Small intestine (tissue), 16 donors: ENCODE results near the gene USP19. TPM values are rescaled to one million over a fixed set of nuclear protein-coding genes. Genes with fewer than 3 reads are reported as not detected.
A peak's percentile ranks its signal among the peaks of the same experiment; 100 is the strongest.

Source experiments
- DNase-seq, 2 donors: peaks; one replicate each; pipeline versions ENCODE4 v3.0.0 to v3.0.0-alpha.2; 2013
- FAIRE-seq: peaks from 2 replicates; lab custom pipeline; 2012; peaks lifted over from hg19 to GRCh38; lab: Jason Lieb, UNC
- H3K27ac ChIP-seq, 3 donors: one replicate each; pipeline ENCODE4 v1.5.1; 2013; ENCODE audit warnings: low read length in 2 of 3, mild to moderate bottlenecking in 2 of 3, control low read depth in 1 of 3, inconsistent platforms in 1 of 3, low read depth in 1 of 3, moderate library complexity in 1 of 3
- H3K27me3 ChIP-seq, 3 donors: one replicate each; pipeline ENCODE4 v1.6.1; 2013; ENCODE audit warnings: low read length in 3 of 3, inconsistent platforms in 1 of 3; ENCODE audit not compliant: control insufficient read depth in 3 of 3, insufficient read depth in 3 of 3
- H3K36me3 ChIP-seq, 3 donors: one replicate each; pipeline ENCODE4 v1.6.1; 2013; ENCODE audit warnings: low read length in 3 of 3, inconsistent platforms in 1 of 3, low read depth in 1 of 3, mild to moderate bottlenecking in 1 of 3, moderate library complexity in 1 of 3; ENCODE audit not compliant: control insufficient read depth in 3 of 3, insufficient read depth in 2 of 3
- H3K4me1 ChIP-seq, 3 donors: one replicate each; pipeline ENCODE4 v1.6.1; 2013; ENCODE audit warnings: low read length in 2 of 3, inconsistent platforms in 1 of 3, low read depth in 1 of 3, mild to moderate bottlenecking in 1 of 3, moderate library complexity in 1 of 3; ENCODE audit not compliant: control insufficient read depth in 3 of 3, insufficient read depth in 2 of 3
- H3K4me3 ChIP-seq, 3 donors: one replicate each; pipeline ENCODE4 v1.5.1; 2013; ENCODE audit warnings: low read length in 3 of 3, control low read depth in 1 of 3, inconsistent platforms in 1 of 3, low read depth in 1 of 3, mild to moderate bottlenecking in 1 of 3, moderate library complexity in 1 of 3
- H3K9me3 ChIP-seq, 2 donors: one replicate each; pipeline ENCODE4 v1.6.1; 2013; ENCODE audit warnings: low read depth in 1 of 2, low read length in 1 of 2; ENCODE audit not compliant: control insufficient read depth in 2 of 2, insufficient read depth in 1 of 2
- WGBS, 3 donors: extraction: QIAGEN DNeasy Blood & Tissue Kit; methylation state at CpG; one replicate each; pipeline ENCODE4 v1.1.7; 2013; 5-methylcytosine and 5-hydroxymethylcytosine counted together
- long read RNA-seq, 10 donors: transcript quantifications; one replicate each; lab custom pipeline, GENCODE V29; 2026
- polyA plus RNA-seq, 4 donors: library from polyadenylated mRNA; stranded (reverse) in 3 of 4; unstranded in 1 of 4; fragments of 200-250 nt in 3 of 4; fragments of 120-200 nt in 1 of 4; gene quantifications; one replicate each; pipeline versions ENCODE4 v1.2.1 to v1.2.3, GENCODE V29; 2013
- donor health status: healthy with polysubstance abuse.
- donor health status: control.
- donor health status: control.
- donor health status: Bipolar disorder and iron deficiency.
- donor health status: healthy.

Gene USP19, protein sequence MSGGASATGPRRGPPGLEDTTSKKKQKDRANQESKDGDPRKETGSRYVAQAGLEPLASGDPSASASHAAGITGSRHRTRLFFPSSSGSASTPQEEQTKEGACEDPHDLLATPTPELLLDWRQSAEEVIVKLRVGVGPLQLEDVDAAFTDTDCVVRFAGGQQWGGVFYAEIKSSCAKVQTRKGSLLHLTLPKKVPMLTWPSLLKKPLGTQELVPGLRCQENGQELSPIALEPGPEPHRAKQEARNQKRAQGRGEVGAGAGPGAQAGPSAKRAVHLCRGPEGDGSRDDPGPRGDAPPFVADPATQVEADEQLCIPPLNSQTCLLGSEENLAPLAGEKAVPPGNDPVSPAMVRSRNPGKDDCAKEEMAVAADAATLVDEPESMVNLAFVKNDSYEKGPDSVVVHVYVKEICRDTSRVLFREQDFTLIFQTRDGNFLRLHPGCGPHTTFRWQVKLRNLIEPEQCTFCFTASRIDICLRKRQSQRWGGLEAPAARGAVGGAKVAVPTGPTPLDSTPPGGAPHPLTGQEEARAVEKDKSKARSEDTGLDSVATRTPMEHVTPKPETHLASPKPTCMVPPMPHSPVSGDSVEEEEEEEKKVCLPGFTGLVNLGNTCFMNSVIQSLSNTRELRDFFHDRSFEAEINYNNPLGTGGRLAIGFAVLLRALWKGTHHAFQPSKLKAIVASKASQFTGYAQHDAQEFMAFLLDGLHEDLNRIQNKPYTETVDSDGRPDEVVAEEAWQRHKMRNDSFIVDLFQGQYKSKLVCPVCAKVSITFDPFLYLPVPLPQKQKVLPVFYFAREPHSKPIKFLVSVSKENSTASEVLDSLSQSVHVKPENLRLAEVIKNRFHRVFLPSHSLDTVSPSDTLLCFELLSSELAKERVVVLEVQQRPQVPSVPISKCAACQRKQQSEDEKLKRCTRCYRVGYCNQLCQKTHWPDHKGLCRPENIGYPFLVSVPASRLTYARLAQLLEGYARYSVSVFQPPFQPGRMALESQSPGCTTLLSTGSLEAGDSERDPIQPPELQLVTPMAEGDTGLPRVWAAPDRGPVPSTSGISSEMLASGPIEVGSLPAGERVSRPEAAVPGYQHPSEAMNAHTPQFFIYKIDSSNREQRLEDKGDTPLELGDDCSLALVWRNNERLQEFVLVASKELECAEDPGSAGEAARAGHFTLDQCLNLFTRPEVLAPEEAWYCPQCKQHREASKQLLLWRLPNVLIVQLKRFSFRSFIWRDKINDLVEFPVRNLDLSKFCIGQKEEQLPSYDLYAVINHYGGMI (N-terminal part only)
- polyA plus RNA-seq = 10 to 100 TPM; 20.1 to 39.6 (median 24.2) TPM
- long read RNA-seq, donor 1 = 0 reads
- long read RNA-seq, donor 2 = 0 reads
- long read RNA-seq, donor 3, partial matches to known transcripts = 5 of 5 reads
- long read RNA-seq, donor 3, other reads (novel, unspliced or antisense) = 0 of 5 reads
- long read RNA-seq, donor 4 = 0 reads
- long read RNA-seq, donor 5, partial matches to known transcripts = 0 of 1 reads
- long read RNA-seq, donor 5, other reads (novel, unspliced or antisense) = 0 of 1 reads
- long read RNA-seq, donor 6 = 0 reads
- long read RNA-seq, donor 7 = 0 reads
- long read RNA-seq, donor 8 = 0 reads
- long read RNA-seq, donor 9, partial matches to known transcripts = 0 of 2 reads
- long read RNA-seq, donor 9, other reads (novel, unspliced or antisense) = 0 of 2 reads
- long read RNA-seq, donor 10, full-length matches to known transcripts = 1 of 1 reads
- long read RNA-seq, donor 10, partial matches to known transcripts = 0 of 1 reads
- long read RNA-seq, donor 10, other reads (novel, unspliced or antisense) = 0 of 1 reads

GRCh38 chr3:49120438-49121131 is at the start of gene USP19:
TSS of gene USP19 (minus strand) at chr3:49120823. CDS start at chr3:49119145, 1,678 bp downstream.
- DNase-seq (peak; percentile 95 to 99), FAIRE-seq (no peak)
- no peaks in the 10 kb centered on the region for H3K9me3 ChIP-seq
- no peaks in the 10 kb centered on the region for H3K27me3 ChIP-seq
- WGBS, 3 donors = 0 to 1% (median 1%) methylated on average over 49 to 70 of the region's 70 CpGs
- peaks cover 0 to 11% (median 6%) of the 10 kb centered on the region in 3 donors for H3K4me1 ChIP-seq
- peak within 1 kb of the TSS; percentile 76 to 98 (median 86) for H3K27ac ChIP-seq
- peaks cover 8 to 86% (median 14%) of the 10 kb centered on the region in 3 donors for H3K36me3 ChIP-seq
- peak within 1 kb of the TSS; percentile 82 to 99 (median 90) for H3K4me3 ChIP-seq

DNA sequence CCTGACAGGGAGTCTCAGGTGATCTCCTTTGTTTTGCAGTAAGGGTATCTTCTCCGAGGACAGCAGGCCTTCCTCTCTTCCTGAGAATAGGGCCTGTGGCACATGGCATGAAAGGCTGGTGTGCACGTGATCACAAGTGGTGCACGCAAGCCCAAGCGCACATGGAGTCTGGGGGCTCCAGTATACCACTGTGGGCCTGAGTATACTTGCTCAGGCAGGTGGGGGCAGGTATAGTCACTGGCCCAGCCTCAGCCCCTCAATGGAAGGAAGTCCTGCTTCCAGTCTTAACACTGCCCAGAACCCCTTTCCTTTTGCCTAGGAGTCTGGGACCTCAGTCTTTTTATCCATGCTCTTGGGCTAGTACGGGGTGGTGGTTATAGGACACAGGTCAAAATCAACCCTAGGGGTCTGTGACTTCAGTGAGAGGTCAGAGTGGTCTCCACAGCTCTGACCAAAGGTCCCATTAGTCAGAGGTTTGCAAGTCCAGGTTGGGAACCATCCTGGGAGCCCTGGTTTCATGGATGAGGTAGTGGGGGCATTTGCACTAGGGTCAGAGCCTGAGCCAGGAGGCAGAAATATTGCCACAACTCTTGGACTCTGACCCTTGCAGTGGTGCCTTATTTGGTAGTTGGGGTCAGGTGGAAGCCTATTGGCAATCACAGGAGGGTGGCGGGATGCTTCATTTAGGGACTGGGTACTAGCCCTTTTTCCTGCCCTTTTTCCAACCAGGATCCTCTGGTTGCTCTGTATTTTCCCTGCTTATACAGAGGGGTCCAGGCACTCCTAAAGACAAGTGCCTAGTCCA is 46.3 kb upstream of the USP19 start:
- WGBS, 3 donors = 89 to 95% (median 91%) methylated on average over 6 of the region's 6 CpGs
- FAIRE-seq (no peak), DNase-seq (no peak)
- H3K27ac ChIP-seq = peak overlapping the region in 2 of 3 donors; percentile 67 to 85
- peaks cover 0 to 32% (median 7%) of the 10 kb centered on the region in 3 donors for H3K4me1 ChIP-seq
- peaks cover 0 to 22% (median 6%) of the 10 kb centered on the region in 3 donors for H3K36me3 ChIP-seq
- H3K4me3 ChIP-seq = peak overlapping the region in 2 of 3 donors; percentile 65 to 78
- no peaks in the 10 kb centered on the region for H3K27me3 ChIP-seq
- peaks cover 0 to 5% of the 10 kb centered on the region in 2 donors for H3K9me3 ChIP-seq

DNA sequence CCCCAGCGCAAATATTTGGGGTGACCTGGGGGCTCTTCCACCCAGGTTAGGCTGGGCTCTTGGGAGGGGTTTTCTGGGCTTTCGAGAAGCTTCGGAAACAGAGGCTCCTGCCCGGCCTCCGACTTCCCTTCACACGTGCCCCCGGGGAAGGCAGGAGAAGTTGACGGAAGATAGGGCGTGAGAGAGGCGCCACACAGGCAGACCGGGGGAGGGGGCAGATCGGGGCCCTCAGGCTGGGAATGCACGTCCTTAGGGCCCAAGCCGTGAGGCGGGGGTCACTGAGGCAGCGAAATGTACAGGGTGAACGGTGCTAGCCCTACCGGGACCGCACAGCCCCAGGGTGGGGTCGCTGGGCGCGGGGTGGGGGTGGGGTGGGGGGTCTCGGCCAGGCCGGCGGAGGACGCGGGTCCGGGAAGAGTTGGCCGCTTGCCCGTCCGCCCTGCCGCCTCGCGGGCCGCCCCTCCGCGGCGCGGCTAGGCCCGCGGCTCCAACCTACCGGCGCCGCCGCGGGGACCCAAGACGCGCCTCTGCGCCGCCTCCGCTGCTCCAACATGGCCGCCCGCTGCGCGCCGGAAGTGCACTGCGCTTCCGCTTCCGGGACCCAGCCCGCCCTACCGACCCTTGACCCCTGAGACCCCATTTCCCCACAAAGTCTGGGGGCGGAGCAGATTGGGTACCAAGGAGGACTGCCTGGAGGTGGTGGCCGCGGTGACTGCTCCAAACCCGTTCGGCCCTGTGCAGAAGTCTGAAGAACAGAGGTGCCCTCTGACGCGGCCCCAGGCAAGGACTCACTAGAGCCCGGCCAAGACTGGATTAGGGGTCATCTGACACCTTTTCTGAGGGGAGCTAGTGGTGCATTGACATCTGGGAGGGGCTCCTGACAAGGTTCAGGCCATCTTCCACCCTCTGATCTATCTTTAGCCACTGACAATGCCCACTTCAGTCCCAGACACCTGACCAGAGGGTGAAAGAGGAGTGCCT is 45.4 kb upstream of the USP19 start, which contains the start of gene CCDC71:
TSS of gene CCDC71 (minus strand) at position 561 of the 981 bp plus-strand sequence. CDS start 2,123 bp downstream, outside the sequence.
- DNase-seq = peak; percentile 61 to 88
- H3K9me3 ChIP-seq = peaks cover 0 to 5% of the 10 kb centered on the region in 2 donors
- peaks cover 0 to 31% (median 6%) of the 10 kb centered on the region in 3 donors for H3K36me3 ChIP-seq
- WGBS, 3 donors = 4 to 8% (median 6%) methylated on average over 25 to 69 of the region's 69 CpGs
- H3K27me3 ChIP-seq = no peaks in the 10 kb centered on the region
- peak within 1 kb of the TSS; percentile 45 to 85 (median 67) for H3K27ac ChIP-seq
- peak within 1 kb of the TSS; percentile 65 to 99 (median 78) for H3K4me3 ChIP-seq
- H3K4me1 ChIP-seq = peaks cover 0 to 38% (median 7%) of the 10 kb centered on the region in 3 donors
- FAIRE-seq = no peak

DNA sequence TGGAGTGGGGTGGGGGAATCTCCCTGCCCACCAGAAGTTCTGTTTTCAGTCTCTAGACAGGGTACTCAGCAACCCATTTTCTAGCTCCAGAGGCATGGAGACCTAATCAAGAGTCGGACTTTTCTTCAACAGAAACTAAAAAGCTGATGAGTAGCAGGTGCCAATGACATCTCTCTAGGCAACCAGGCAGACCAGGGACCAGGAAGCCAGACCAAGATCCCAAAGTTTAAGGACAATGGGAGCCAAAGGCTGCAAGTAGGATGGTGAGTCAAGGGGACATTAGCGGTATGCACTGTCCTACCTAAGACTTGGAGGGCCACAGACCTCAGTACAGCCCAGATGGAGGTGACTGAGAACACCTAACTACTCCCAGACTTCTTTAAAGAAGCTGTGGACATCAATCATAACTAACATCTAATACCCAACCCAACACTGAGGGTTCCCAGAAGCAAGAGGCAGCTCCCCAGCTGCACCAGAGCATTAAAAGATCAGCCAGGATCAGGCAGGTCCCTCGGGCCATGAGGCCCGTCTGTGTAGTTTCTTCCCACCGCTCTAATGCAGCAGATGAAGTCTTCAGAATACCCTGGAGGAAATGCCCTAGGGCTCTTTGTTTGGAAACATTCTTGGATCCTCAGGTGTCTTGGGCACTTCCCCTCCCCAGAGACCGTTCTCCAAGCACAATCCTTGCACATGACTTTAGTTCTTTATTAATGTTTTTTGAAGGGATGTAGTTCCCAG is 44.5 kb upstream of the USP19 start:
- Histone ChIP-seq H3K4me1 (peaks cover 0 to 31% (median 5%) of the 10 kb centered on the region in 3 donors), H3K27ac (peak overlapping the region in 2 of 3 donors; percentile 4 to 85), H3K27me3 (no peaks in the 10 kb centered on the region), H3K4me3 (peak overlapping the region; percentile 65 to 99 (median 78)), H3K9me3 (peaks cover 0 to 5% of the 10 kb centered on the region in 2 donors), H3K36me3 (peaks cover 0 to 36% (median 6%) of the 10 kb centered on the region in 3 donors)
- no peak for DNase-seq
- 33 to 35% (median 33%) methylated on average over 6 of the region's 6 CpGs for WGBS, 3 donors
- no peak for FAIRE-seq

DNA sequence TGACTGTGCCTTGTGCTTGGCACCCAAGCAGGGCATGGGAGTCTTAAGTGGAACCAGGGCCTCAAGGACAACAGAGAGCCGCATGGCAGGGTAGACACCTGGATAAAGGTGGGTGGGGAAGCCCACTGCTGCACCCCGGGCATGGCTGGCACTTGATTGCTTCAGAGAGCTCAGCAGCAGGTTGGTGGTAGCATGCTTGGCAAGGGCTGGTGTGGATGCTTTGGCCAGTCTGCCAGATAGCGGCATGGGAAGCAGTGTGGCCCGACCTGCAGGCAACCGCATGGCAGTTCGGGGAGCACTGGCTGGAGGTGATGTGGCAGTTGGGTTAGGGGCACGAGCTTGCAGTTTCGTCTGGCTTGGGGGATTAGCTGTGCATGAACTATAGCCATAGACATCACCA is 43.0 kb upstream of the USP19 start:
- FAIRE-seq (no peak), DNase-seq (no peak)
- 94 to 95% (median 95%) methylated on average over 8 of the region's 8 CpGs for WGBS, 3 donors

More for the DNA sequence above, 43.0 kb upstream of the USP19 start:
- no peak overlapping the region for H3K27ac ChIP-seq
- H3K4me1 ChIP-seq = peaks cover 0 to 26% (median 5%) of the 10 kb centered on the region in 3 donors
- no peaks in the 10 kb centered on the region for H3K27me3 ChIP-seq
- no peak overlapping the region for H3K4me3 ChIP-seq
- peaks cover 0 to 5% of the 10 kb centered on the region in 2 donors for H3K9me3 ChIP-seq
- H3K36me3 ChIP-seq = peaks cover 0 to 36% (median 6%) of the 10 kb centered on the region in 3 donors
